SKM-1 treated with dmso at 0.1 percent for 144 hours (cell line): Measurements from ENCODE around the gene LLCFC1.

Experiments
- DNase-seq: peaks from one replicate; lab custom pipeline; 2025; ENCODE audit not compliant: unreplicated experiment; lab: John Stamatoyannopoulos, UW

Gene LLCFC1

DNA sequence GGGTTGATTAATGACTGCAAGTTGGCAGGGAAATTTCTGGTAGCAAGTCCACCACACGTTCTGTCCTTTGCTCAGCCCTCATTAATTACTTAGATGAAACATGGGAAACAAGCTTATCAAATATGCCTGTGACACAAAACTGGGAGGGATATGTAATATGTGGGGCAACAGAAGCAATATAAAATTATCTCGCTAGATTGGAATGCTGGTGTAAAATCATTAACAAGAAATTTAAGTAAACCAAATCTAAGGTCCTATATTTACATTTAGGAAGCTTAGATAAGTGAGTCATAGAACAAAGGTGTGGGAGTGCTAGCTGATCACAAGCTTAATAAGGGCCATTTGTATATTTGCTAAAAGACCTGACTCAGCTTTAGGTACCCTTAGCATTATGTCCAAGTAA, 29.3 kb upstream of the LLCFC1 start:
- no peak for DNase-seq

DNA sequence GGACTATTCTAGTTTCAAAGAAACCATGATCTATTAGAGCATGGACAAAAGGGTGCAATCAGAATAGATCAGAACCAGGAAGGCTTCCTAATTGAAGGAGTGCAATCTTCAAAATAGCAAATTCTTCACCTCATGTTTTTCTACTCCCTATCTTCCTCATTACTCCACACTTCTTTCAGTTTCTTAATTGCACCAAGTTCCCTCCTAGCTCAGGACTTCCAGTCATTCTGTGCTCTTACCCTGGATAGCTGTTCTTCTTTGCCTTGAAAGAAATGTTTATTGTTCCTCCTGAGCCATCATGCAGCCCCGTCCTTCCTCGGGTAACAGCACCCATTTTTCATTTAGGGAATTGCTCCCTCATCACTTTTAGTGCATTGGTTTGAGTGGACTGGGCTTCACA, 28.8 kb upstream of the LLCFC1 start:
- no peak for DNase-seq

DNA sequence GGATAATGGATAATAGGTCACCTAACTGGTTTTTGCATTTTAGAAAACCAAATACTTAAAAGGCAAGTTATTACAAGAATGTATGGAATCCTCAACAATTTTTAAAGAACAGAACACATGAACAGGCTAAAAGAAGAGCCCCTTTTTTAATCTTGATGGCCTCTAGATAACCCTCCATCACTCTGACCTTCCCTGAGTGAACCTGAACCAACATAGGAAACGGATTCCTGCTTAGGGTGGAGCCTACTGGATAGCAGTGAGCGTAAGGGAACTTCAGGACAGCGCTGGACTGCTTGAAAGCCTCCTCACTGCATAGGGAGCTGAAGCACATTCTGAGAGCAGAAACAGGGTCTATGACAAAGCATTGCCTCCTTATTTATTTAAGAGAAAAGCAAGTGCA, 26.2 kb upstream of the LLCFC1 start:
- DNase-seq: no peak

DNA sequence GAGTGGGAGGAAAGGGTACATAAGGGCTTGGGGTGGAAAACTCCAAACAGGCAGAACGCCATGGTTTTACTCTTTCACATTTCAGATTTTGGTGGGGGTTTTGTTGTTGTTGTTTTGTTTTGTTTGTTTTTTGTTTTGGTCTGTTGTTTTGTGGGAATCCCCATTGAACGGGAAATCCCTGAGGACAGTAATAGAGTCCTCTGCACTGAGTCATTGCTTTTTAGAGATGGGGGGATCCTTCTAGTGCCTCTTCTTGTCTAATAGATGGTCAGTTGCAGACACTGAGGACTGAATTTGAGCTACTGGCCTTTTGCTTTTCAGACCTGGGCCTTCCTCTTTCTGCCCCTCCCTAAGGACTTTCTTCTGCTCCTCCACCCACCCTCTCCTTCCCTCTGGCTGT, 25.7 kb upstream of the LLCFC1 start:
- DNase-seq: no peak

DNA sequence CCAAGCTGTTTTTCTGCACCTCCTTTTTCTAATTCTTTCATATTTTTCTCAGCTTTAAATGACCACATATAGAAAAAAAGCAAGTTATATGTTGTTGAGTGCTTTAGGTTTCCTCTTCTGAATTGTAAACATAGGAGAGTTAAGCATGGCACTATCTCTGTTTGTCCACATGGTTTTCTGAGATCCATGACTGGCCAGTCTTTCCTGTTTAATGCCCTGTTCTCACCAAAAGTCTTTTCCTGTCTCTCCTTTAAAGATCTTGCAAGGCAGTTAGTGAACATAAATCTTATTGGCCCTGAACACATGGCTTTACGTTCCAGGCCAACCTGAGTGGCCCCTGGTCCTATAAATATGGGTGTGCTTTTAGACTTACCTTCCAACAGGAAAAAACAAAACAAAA, 25.2 kb upstream of the LLCFC1 start:
- DNase-seq: no peak

DNA sequence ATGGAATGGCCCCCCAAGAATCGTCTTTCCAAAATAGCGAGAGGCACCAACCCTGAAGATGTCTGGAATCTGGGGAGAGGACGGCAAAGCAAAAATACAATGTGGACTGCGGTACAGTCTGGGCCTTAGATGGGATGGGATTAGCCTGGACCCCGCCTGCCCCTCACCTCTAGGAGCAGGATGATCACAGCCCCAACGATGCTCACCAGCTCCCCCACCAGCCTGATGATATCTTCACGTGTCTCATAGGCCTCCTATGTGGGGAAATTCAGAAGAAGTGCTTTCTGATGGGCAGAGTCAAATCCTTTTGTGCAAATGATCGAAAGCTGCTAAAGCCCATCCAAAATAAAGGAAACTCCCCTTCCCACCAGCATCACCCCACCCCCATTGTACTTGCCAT, 24.0 kb upstream of the LLCFC1 start:
- DNase-seq: no peak

DNA sequence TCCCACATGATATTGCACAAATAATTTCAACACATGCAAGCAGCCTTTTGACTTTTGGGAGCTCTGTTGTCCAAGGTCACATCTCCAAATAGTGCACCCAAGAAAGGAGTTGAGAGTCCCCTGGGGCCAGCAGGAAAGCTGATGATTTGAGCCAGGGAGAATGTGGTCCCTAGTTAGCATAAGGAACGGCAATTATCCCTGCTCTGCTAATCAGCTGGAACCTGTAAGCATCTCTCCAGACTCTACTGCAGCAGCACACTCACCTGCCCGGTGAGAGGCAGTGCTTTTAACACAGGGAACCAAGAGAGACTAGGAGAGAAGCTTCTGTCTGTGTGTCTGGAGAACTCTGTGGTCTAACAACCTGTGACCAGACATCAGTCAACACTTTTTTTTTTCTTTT, 22.8 kb upstream of the LLCFC1 start:
- no peak for DNase-seq

DNA sequence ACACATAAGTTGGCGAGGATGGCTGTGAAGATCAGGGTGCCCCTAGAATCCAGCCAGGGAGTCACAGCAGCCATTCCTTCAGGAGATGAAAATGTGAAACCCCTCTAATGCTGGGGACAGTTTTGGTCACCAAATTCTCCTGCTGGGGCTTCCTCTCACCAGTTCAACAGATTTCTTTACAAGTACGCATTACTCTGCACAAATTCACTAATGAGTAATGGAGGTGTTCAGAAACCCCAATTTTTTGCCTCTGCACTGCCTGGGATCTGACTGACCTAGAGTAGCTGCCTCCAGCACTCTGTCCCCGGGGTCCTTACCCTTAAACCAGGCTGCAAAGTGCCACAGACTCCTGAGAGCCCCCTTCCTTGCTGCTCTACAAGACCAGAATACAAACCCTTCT, 21.8 kb upstream of the LLCFC1 start:
- no peak for DNase-seq

DNA sequence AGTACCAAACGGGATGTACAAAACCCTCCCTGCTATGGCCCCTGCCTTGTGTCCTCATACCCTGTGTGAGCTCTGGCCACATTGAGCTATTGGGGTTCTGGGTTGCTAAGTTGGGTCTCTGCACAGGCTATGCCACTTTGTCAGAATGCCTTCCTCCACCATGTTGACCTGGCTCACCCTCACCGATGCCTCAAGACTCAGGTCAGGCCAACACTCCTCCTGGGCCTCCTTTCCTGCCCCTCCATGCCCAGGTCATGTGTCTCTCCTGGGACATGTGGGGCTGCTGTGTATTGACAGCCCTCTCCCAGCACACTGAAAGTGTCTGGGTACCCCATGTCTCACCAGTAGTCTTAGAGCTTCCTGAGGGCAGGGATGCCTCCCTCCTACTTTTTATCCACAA, 20.4 kb upstream of the LLCFC1 start:
- DNase-seq: no peak

DNA sequence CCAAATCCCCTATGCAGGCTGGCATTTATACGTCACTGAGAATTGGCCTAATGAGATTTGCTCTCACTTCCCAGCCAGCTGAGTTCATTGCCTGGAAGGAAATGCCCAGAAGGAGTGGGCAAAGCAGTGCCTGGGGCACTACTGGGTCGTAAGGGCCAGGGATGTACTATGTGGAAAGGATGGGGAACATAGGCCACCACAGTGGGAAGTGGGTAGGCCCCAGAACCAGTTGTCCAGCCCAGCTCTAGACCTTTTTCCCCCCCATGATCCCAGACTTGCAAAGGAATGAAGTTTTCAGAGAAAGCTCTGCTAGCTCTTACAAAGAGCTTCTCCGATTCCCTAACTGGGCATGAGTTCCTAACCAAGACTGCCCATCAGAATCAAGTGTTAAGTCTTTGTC, 19.6 kb upstream of the LLCFC1 start:
- DNase-seq: no peak

DNA sequence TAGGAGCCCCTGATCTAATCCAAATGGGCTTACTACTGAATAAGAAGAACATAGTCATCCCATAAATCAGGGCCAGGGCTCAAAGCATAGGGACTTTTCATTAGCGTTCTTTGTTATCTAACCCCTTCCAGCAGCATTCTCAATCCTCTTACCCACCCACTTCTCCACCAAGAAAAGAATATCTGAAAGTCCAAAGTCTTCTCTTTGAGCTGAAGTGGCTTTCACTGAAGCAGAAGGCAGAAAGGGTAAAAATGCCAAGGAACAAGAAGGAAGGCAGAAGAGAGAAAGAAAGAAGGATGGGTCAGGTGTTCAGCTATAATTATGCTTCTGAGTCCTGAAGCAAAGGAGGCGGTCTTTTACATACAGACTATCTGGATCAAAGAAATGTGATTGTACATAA, 15.9 kb upstream of the LLCFC1 start:
- DNase-seq: no peak

DNA sequence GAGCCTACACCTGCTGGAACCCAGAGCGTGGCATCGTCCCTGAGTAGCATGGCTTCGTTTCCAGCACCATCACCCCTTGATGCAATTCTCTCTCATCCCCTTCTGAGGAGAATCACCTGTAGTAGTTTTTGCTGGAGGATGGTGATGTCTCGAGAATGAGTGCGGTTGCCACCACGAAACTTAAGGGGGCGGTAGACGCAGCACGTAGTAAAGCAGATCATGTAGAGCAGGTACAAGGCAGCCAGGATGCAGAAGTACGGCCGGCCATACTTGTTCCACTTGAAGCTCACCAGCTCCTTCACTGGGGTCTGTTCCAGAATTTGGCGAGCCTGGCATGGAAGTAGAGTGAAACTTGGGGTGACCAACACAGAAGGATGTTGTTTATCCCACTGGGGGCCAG, 13.9 kb upstream of the LLCFC1 start:
- DNase-seq: no peak

DNA sequence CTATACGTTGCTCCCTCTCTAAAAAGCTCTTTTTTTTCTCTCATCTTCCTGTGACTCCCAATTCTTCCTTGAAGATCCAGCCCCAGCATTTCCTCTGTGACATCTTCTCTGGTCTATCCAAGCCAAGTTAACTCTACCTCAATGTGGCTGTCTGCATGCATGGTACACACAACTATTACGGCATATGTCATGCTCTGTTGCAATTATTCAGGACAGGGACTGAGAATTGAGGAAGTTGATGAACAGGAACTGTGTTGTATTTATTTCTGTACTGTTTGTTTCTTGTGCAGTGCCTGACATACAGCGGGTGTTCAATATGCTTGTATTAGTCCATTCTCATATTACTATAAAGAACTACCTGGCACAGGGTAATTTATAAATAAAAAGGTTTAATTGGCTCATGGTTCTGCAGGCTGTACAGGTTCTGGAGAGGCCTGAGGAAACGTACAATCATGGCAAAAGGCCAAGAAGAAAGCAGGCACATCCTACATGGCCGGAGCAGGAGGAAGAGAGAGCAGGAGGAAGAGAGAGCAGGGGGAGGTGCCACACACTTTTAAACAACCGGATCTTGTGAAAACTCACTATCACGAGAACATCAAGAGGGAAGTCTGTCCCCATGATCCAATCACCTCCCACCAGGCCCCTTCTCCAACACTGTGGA, 12.1 kb upstream of the LLCFC1 start:
- peak; percentile 96 for DNase-seq

DNA sequence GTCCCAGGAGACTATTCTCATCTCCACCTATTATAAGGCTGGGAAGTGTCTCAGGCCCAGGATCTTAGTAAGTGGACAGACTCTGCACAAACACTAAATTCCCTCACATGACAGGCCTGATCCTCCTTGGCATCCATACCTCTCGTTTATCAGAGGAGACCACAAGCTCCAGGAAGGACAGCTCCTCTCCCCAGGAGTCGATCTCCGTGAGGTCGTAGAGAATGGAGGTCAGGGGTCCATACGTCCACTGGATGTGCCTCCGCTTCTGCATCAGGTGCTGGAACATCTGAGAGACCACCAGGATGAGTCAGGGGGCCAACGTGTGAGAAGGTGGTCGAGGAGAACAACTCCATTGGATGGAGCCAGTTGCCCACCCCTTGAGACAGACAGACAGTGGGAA, 11.3 kb upstream of the LLCFC1 start:
- DNase-seq: no peak

DNA sequence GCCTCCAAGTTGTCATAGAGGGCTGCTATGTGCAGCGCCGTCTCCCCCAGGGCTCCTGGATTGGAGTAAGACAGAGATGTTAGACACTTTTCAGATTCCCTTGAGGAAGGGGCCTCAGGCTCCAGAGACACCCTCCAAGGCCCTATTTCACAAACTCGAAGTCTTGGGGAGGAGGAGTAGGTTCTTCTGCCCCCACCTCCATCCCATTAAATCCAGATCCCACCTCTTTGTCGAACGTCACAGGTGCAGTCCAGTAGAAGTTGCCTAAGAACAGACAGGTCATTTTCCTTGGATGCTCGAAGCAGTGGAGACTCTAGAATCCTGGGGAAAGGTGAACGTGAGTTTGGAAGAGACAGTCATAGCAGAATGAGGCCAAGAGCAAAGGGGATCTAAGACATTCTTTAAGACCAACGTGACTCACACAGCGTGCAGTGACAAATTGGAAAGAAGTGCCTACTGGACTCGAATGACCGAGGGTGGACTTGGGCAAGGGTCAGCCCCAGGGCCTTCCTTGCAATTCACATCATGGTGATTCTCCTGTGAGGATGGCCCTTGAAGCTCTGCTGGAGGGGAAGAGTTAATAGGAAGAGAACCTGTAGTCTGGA, 9.1 kb upstream of the LLCFC1 start:
- DNase-seq: no peak

DNA sequence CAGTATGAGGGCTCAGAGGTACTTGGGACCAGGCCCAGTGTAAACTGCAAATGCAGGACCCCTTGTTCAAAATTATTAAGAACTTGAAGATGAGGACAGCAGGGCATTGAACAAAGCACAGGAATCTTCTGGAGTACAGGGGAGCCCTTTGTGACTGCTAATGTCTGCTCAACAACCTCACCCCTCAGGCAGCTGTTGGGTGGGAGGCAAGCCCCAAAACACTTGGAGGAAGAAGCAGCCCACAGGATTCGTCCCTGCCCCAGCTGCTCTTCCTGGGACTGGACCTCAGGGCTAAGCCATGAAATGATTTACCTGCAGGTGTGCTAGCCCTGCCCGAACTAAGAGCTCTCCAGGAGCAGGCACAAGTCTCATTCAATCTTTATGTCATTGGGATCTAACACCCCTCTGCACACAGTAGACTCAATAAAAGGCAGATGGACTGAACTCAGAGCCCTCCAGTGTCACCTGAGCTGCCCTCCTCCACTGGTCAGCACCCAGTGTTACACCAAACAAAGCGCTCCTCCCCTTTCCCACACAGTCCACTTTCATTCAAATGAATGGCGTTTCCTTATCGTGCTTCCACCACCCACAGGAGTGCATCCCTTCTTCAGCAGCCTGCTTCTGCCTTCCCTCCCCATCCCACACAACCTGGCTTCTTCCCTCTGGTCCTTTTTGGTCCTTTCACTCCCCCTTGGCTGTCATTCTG, 6.7 kb upstream of the LLCFC1 start:
- DNase-seq: no peak

DNA sequence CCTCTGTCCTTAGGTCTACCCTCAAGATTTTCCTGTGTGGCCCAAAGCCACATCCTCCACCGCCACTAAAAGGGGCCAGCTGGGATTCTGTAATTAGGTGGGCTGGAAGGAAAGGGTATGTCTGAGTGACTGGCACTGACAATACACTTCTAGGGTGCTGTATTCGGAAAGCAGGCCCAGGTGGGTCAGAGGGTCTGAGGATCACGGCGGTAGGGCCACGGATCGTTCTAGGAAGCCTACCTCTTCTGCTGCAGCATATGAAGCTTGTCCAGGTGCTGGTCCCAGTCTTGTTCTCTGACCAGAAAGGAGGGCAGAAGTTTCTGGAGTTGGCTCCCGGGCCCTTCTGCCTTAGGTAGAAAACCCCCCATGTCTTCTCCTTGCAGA, 6.2 kb upstream of the LLCFC1 start:
- no peak for DNase-seq

DNA sequence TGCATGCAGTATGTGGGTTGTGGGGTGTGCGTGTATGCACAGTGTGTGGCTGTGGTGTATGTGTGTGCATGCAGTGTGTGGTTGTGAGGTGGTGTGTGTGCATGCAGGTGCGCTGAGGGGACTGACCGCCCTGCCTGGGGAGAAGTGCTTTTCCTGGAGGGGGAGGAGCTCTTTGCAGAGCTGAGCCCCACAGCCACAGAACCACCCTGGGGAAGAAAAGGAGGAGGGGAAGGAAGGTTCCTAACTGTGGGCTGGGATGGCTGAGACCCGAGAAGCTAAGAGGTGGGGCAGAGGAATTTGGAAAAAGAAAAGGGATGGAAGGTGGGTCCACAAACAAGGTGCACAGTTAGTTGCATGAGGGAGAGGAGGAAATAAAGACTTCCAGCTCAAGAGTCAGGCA, 5.7 kb upstream of the LLCFC1 start, which contains the start of gene TRPV5:
TSS of gene TRPV5 (minus strand) at position 123 of the 400 bp plus-strand sequence. CDS start 287 bp downstream, outside the sequence.
- DNase-seq: no peak

DNA sequence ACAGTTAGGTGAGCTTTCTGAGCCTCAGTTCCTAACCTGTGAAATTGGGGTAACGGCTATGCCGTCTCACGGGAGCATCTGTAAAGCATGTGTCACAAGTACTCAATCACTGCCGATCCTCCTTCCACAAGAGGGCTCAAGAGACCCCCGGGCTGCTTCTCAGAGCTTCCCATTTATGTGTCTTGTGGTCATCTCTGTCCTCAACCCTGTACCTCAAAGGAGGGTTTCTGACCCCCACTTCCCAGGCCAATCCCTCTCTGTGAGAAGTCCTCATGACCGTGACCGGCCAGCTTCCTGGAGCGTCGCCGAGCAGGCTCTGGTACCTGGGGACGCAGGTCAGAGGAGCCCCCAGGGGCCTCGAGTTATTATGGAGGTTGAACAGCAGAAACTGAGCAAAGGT, 5.2 kb upstream of the LLCFC1 start:
- DNase-seq: no peak

DNA sequence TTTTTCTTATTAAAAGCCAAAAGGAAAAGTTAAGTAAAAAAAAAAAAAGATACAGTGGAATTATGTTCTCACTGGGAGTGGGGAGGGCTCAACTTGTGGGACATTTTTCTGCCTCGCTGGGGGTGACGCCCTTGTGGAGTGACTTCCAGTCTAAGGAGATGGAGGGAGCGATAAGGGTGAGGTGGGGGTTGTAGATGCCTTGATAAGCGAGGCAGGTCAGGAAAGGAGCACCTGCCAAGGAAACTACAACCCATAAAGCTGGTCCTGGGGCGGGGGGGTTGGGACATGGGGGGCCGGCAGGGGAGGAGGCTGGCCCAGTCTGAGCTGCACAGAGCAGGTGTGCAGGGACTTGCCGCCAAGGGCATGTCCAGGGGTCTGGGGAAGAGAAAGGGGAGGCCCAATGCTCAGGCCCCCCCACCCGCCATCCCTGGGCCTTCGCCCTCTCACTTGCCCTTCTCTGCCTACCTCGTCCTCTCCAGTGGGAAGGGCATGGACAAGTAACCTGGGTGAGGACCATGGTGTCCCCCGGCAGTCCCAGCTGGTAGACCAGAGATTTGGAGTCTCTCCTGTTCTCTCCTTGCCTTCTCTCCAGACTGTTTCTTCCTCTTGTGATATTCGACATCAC, 3.2 kb upstream of the LLCFC1 start:
- DNase-seq: no peak

DNA sequence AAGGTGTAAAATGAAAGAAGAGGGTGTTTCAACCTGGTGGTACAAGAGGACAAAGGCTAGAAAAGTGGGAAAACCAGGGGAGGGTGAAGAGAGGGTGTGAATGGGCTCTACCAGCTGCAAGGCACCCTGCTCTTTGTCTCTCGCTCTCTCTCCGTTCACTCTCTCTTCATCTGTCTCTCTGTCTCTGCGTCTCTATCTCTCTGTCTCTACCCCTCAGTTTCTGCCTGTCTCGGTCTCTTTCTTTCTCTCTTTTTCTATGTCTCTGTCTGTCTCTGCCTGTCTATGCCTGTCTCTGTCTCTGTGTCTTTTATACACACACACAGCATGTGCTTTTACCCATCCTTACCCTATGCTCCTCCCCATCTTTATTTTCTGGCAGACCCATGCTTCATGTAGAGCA, 673 bp upstream of the LLCFC1 start:
- no peak for DNase-seq

DNA sequence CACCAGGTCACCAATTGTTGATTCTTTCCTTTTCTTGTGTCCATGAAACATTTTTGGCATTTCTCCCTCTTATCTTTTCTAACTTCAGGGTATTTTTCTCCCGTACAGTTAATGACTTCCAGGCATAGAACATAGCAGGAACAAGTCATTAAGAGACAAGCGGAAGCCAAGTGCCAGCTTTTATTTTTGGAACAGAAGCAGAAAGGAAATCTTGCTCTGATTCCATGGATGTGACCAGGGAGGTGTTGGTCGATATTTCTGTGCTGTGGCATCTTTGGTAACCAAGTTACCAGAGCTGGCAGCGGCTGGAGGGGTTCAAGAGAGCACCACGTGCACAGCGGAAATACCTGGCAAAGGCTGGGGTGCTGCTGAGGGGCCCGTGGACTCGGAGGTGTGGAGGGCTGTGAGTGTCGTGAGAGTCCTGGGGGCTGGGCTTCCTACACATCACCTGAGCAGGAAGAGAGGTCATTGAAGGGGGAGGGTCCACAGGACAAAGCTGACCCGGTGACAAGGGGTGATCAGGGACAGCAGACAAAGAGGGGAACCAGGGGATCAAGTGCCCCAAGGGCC, 1.8 kb downstream of the LLCFC1 start:
- DNase-seq: no peak
